Urinary bladder (tissue), 4 donors: ENCODE measurements around the gene MIGA2. TPM values are rescaled to one million over a fixed set of nuclear protein-coding genes. Genes with fewer than 3 reads are reported as not detected.
"Not testable (repeated sequence)": the region's sequence is repeated elsewhere in the genome, so short reads cannot be mapped to it uniquely, and the experiment has no call there.

Experiments used
- DNase-seq: peaks from one replicate; pipeline ENCODE4 v3.0.0-alpha.2; 2015; ENCODE audit errors: extremely low spot score
- H3K27ac ChIP-seq: one replicate; pipeline ENCODE4 v1.5.1; 2013; ENCODE audit warnings: low read depth, mild to moderate bottlenecking, moderate library complexity
- H3K36me3 ChIP-seq: one replicate; pipeline ENCODE4 v1.6.1; 2013; ENCODE audit warnings: mild to moderate bottlenecking, moderate library complexity; ENCODE audit not compliant: insufficient read depth
- H3K4me1 ChIP-seq: one replicate; pipeline ENCODE4 v1.6.1; 2013; ENCODE audit warnings: mild to moderate bottlenecking, moderate library complexity; ENCODE audit not compliant: insufficient read depth
- H3K4me3 ChIP-seq: one replicate; pipeline ENCODE4 v1.5.1; 2013; ENCODE audit warnings: low read depth, low read length
- WGBS: extraction: QIAGEN DNeasy Blood & Tissue Kit; methylation state at CpG from one replicate; pipeline ENCODE4 v1.1.7; 2013; 5-methylcytosine and 5-hydroxymethylcytosine counted together
- polyA plus RNA-seq: library from polyadenylated mRNA; stranded (reverse); fragments of 200-250 nt; gene quantifications from one replicate; pipeline ENCODE4 v1.2.3, GENCODE V29; 2013
- total RNA-seq: library from RNA; depleted of rRNA; stranded (reverse); fragments of >200 nt; gene quantifications from one replicate; pipeline ENCODE4 v1.2.3, GENCODE V29; 2014
- donor health status: healthy with polysubstance abuse.
- donor health status: healthy.

MIGA2 gene
- total and polyA plus RNA-seq, 2 donors: 16.4 to 34.5 TPM

DNA sequence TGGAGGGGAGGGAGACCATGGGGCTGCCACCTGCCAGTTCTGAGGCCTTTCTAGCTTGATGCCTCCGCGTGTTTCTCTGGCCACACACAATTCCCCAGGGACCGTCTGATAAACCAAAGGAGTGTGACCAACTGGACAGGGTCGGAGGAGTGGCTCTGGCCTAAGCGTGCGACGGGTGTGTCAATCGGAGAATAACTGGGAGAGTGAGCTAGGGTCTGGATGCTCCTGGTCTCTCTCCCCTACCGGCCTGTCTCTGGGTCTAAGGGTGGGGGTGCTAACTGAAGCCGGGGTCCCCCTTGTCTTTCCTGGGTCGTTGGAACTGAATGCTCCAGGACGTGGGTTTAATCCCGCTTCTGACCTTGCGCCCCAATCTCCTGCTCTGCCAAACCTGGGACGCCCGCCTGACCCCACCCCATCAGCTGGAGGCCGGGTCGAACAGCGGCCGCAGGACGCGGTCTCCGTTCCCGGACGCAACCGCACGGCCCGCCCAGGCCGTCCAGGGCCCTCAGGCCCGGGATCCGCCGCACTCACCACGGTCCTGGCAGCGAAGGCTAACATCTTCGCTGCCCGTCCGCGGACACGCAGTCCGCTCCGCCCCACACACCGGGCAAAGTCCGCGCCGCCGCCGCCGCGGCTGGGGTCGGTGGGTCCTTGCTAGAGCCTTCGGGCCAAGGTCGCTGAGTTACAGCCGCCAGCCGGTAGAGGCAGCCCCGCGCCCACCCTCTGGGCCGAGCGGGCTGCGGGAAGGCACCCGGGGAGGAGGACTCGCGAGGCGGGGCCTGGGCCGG, 73.7 kb downstream of the MIGA2 start:
- peak overlapping the region; percentile 62 for H3K4me3 ChIP-seq
- peak overlapping the region; percentile 77 for H3K27ac ChIP-seq
- H3K36me3 ChIP-seq: no peaks in the 10 kb centered on the region
- no peak for DNase-seq
- H3K4me1 ChIP-seq: peaks cover 2% of the 10 kb centered on the region
- 3% methylated on average over 64 of the region's 64 CpGs for WGBS

DNA sequence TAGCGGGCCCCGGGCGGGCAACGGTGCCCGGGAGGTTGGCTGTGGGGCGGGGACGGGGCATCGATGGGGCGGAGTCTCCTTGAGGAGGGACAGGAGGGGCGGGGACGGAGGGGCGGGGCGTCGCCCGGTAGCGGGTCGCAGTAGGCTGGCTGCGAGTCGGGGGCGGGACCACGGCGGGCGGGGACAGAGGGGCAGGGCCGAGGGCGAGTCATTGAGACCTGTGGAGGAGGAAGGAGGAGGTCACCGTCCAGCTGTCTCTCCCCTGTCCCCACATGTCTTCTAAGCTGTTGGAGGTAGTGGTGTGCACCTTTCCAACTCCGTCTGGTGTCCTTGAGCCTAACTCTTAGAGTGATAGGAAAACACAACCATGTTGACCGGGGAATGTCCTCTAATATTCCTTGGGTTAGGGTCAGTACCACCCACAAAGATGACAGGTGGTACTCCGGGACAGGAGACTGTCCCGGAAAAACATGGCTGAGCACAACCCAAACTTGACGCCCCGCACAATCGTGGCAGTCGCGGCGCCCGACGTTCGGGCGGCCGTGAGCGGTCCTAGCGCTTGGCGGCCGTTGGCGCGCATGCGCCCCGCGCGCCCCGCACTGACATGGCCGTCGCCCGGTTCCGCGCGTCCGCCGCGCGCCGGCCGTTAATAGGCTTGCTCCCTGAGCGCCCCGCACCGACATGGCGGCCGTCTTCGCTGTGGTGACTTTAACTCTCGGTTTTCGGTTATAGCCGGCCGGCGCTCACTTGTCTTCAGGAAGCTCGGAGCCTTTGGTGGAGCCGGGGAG, 74.5 kb downstream of the MIGA2 start, which contains the start of the genes CRAT and PTPA:
Gene CRAT, minus strand, starts transcription at position 54 of the 788 bp plus-strand sequence. CDS start 284 bp downstream, outside the sequence.
Gene PTPA, plus strand, starts transcription at position 676 of the 788 bp plus-strand sequence. CDS start 186 bp downstream, outside the sequence.
- Histone ChIP-seq H3K27ac (peak within 1 kb of the TSS; percentile 89), H3K4me1 (peaks cover 2% of the 10 kb centered on the region), H3K4me3 (peak within 1 kb of the TSS; percentile 85), H3K36me3 (no peaks in the 10 kb centered on the region)
- DNase-seq: peak; percentile 83
- WGBS: under 1% methylated on average over 77 of the region's 77 CpGs

DNA sequence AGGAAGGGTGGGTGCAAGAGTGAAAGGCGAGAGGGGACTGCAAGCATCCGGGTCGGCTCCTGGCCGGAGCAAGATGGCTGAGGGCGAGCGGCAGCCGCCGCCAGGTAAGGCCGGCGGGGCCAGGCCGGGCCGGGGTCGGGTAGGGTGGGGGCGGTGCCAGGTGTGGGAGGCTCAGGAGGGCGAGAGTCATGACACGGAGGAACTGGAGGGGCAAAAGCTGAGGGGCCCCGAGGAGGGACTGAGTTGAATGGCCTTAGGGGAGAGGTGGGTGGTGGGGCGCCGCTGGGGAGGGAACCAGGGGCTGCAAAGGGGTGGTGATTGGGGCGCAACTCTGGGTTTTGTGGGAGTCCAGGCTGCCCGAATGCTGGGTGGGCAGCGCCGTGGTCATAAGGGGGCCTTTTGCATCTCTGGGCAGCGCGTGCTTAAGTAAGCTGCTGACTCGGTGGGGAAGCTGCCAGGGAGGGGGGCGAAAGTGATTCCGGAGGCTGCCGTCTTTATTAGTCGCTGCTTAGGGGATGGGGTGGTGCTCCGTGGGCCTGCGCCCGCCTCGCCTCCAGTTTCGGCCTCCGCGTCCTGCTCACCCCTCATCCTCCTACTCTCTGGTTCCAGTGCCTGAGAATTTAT, 75.2 kb downstream of the MIGA2 start:
- Histone ChIP-seq H3K4me3 (peak overlapping the region; percentile 85), H3K36me3 (no peaks in the 10 kb centered on the region), H3K27ac (peak overlapping the region; percentile 82), H3K4me1 (peaks cover 2% of the 10 kb centered on the region)
- WGBS: under 1% methylated on average over 37 of the region's 37 CpGs
- DNase-seq: no peak

- not testable (repeated sequence) for DNase-seq, H3K27ac ChIP-seq, H3K36me3 ChIP-seq, H3K4me1 ChIP-seq, H3K4me3 ChIP-seq
- WGBS: 91% methylated on average over 17 of the region's 17 CpGs
Observed at GRCh38 chr9:129112526-129112925, 76.1 kb downstream of the MIGA2 start.

- WGBS: 90% methylated on average over 17 of the region's 17 CpGs
- Histone ChIP-seq H3K4me3 (no peak overlapping the region), H3K27ac (no peak overlapping the region), H3K36me3 (no peaks in the 10 kb centered on the region), H3K4me1 (peaks cover 2% of the 10 kb centered on the region)
- DNase-seq: no peak
Observed at GRCh38 chr9:129113645-129114304, 77.3 kb downstream of the MIGA2 start.

DNA sequence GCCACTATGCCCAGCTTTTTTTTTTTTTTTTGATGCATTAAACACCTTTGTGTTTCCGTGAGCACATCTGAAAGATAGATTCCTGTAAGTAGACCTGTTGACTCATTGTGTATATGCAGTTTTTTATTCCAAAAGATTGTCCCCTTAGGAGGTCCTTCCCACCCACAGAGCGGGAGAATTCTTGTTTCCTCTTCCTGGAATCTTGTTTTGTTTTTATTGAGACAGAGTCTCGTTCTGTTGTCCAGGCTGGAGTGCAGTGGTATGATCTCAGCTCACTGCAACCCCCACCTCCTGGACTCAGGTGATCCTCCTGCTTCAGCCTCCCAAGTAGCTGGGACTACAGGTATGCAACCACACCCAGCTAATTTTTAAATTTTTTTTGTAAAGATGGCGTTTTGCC, 82.4 kb downstream of the MIGA2 start:
- no peaks in the 10 kb centered on the region for H3K36me3 ChIP-seq
- no peak overlapping the region for H3K4me3 ChIP-seq
- no peak for DNase-seq
- 77% methylated on average over 4 of the region's 4 CpGs for WGBS
- no peak overlapping the region for H3K27ac ChIP-seq
- no peaks in the 10 kb centered on the region for H3K4me1 ChIP-seq

GRCh38 chr9:129121483-129121882, 85.1 kb downstream of the MIGA2 start:
- no peak for DNase-seq
- Histone ChIP-seq H3K27ac (no peak overlapping the region), H3K4me3 (no peak overlapping the region), H3K36me3 (peaks cover 2% of the 10 kb centered on the region), H3K4me1 (no peaks in the 10 kb centered on the region)
- WGBS: 54% methylated on average over 3 of the region's 3 CpGs

Other genes starting within 250 kb of the MIGA2 start
- gene TBC1D13, start 249.4 kb upstream of the MIGA2 start, total RNA-seq: 8.2 TPM
- gene TBC1D13, start 249.4 kb upstream of the MIGA2 start, polyA plus RNA-seq: 22.5 TPM
- gene ENDOG, start 218.1 kb upstream of the MIGA2 start, total RNA-seq: 6.4 TPM
- 20.7 TPM for gene ENDOG, start 218.1 kb upstream of the MIGA2 start, polyA plus RNA-seq
- gene SPOUT1, start 206.8 kb upstream of the MIGA2 start, total RNA-seq: 10.6 TPM
- gene SPOUT1, start 206.8 kb upstream of the MIGA2 start, polyA plus RNA-seq: 22.4 TPM
- 5.4 TPM for gene KYAT1, start 154.7 kb upstream of the MIGA2 start, total RNA-seq
- 7.8 TPM for gene KYAT1, start 154.7 kb upstream of the MIGA2 start, polyA plus RNA-seq
- gene LRRC8A, start 154.5 kb upstream of the MIGA2 start, total RNA-seq: 17.1 TPM
- 62.3 TPM for gene LRRC8A, start 154.5 kb upstream of the MIGA2 start, polyA plus RNA-seq
- 16.8 TPM for gene PHYHD1, start 115.6 kb upstream of the MIGA2 start, total RNA-seq
- gene PHYHD1, start 115.6 kb upstream of the MIGA2 start, polyA plus RNA-seq: 34.8 TPM
- gene DOLK, start 89.0 kb upstream of the MIGA2 start, total RNA-seq: 11.3 TPM
- gene DOLK, start 89.0 kb upstream of the MIGA2 start, polyA plus RNA-seq: 16.4 TPM
- gene NUP188, start 88.9 kb upstream of the MIGA2 start, total RNA-seq: 43.1 TPM
- 20.3 TPM for gene NUP188, start 88.9 kb upstream of the MIGA2 start, polyA plus RNA-seq
- gene SH3GLB2, start 8.3 kb upstream of the MIGA2 start, total RNA-seq: 49.6 TPM
- gene SH3GLB2, start 8.3 kb upstream of the MIGA2 start, polyA plus RNA-seq: 119 TPM
- 9.0 TPM for gene DOLPP1, start 44.5 kb downstream of the MIGA2 start, total RNA-seq
- gene DOLPP1, start 44.5 kb downstream of the MIGA2 start, polyA plus RNA-seq: 10.5 TPM
- 15.0 TPM for gene CRAT, start 74.2 kb downstream of the MIGA2 start, total RNA-seq
- gene CRAT, start 74.2 kb downstream of the MIGA2 start, polyA plus RNA-seq: 70.7 TPM
- gene PTPA, start 74.8 kb downstream of the MIGA2 start, total RNA-seq: 48.5 TPM
- gene PTPA, start 74.8 kb downstream of the MIGA2 start, polyA plus RNA-seq: 125 TPM
- 15.2 TPM for gene IER5L, start 141.6 kb downstream of the MIGA2 start, total RNA-seq
- 13.3 TPM for gene IER5L, start 141.6 kb downstream of the MIGA2 start, polyA plus RNA-seq